Measurements from ENCODE around the gene GNB1.

The GNB1 gene

DNA sequence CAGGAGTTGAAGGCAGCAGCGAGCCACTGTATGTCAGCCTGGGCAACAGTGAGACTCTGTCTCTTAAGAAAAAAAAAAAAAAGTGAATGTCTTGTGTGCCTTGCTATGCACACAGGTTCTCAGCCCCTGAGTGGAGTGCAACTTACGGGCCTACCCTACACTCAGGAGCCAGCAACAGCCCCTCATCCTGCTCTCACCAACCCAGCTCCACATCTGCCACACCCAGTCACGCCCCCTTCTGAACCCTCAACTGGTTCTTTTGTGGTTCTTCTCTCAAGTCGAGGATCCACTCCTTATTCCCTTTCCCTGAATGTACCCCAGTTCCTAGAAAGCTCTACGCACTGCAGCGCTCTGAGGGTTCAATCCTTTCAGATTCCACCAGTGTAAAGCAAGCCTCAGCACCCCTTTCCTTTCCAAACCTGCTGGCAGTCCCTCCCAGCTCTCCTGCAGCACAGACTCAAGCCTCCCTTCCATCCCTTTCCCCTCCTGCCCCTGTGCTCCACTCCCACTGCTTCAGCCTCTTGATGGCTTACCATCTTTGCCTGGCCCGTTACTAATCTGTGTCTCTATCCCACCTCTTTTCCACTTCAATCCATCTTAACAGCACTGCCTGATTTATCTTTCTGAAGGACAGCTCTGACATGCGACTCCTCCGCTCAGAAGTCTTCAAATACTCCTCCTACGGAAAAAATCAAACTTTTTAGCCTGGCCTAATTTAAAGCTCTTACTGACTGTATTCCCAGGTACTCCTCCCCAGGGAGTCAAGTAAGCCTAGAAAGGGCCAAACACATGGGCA lies 38.1 kb downstream of the GNB1 start:
- CTCF ChIA-PET, result no interaction called here
- TF ChIP-seq L3MBTL2 (conservative IDR thresholded peaks at IDR 0.05) (no peak), SUZ12 (IDR thresholded peaks at IDR 0.05) (no peak), CTBP1 (IDR thresholded peaks at IDR 0.05; ENCODE audit: borderline replicate concordance) (no peak), FOXK2 (IDR thresholded peaks at IDR 0.05) (no peak), FOXM1 (IDR thresholded peaks at IDR 0.05; ENCODE audit: borderline replicate concordance) (no peak)
- POLR2A ChIA-PET, result interaction anchor here (1.3 kb wide), 1 partner anchor 74 kb away, joined by 3 read pairs; no protein-coding TSS in a partner anchor
- no peak for DNase-seq (ENCODE audit: extremely low spot score)

- DNase-seq (ENCODE audit: extremely low spot score), result no peak
- ChIA-PET POLR2A (interaction anchor here (0.7 kb wide), 1 partner anchor 66 kb away, joined by 3 read pairs; no protein-coding TSS in a partner anchor), CTCF (no interaction called here)
- no peak for TF ChIP-seq ELF4 (IDR thresholded peaks at IDR 0.05)
- TF ChIP-seq TARDBP (IDR thresholded peaks at IDR 0.05), result no peak
- no peak for TF ChIP-seq ARNT (IDR thresholded peaks at IDR 0.05)
- TF ChIP-seq L3MBTL2 (conservative IDR thresholded peaks at IDR 0.05), result no peak
- TF ChIP-seq SUZ12 (IDR thresholded peaks at IDR 0.05), result no peak
- no peak for TF ChIP-seq BHLHE40 (IDR thresholded peaks at IDR 0.05; ENCODE audit: borderline replicate concordance)
- no peak for TF ChIP-seq FOXA1 (IDR thresholded peaks at IDR 0.05)
- TF ChIP-seq ZNF384 (IDR thresholded peaks at IDR 0.05), result no peak
- no peak for TF ChIP-seq LEF1 (IDR thresholded peaks at IDR 0.05; ENCODE audit: borderline replicate concordance)
- TF ChIP-seq NFRKB (IDR thresholded peaks at IDR 0.05), result no peak
- no peak for TF ChIP-seq CTBP1 (IDR thresholded peaks at IDR 0.05; ENCODE audit: borderline replicate concordance)
- TF ChIP-seq FOXK2 (IDR thresholded peaks at IDR 0.05), result no peak
Observed at GRCh38 chr1:1847890-1848289, 43.0 kb downstream of the GNB1 start.

GRCh38 chr1:1847061-1847850 lies 43.6 kb downstream of the GNB1 start:
- no peak for DNase-seq (ENCODE audit: extremely low spot score)
- no peak for TF ChIP-seq NFRKB (IDR thresholded peaks at IDR 0.05)
- no peak for TF ChIP-seq LEF1 (IDR thresholded peaks at IDR 0.05; ENCODE audit: borderline replicate concordance)
- TF ChIP-seq L3MBTL2 (conservative IDR thresholded peaks at IDR 0.05), result no peak
- TF ChIP-seq ELF4 (IDR thresholded peaks at IDR 0.05), result no peak
- ChIA-PET POLR2A (no interaction called here), CTCF (no interaction called here)

DNA sequence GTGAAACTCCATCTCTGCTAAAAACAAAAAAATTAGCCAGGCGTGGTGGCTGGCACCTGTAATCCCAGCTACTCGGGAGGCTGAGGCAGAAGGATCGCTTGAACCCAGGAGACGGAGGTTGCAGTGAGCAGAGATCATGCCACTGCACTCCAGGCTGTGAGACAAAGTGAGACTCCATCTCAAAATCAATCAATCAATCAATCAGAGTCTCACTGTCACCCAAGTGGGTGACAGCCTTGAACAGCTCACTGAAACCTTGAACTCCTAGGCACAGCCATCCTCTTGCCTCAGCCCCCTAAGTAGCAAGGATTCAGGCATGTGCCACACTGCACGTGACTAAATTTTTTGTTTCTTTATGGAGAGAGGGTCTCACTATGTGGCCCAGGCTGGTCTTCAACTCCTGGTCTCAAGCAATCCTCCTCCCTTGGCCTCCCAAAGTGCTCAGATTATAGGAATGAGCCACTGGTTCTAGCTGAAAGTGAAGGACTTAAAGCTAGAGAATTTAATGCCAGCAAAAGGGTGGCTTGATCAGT lies 44.4 kb downstream of the GNB1 start:
- ChIA-PET CTCF (interaction anchor here (0.7 kb wide), 1 partner anchor 39 kb away, joined by 10 read pairs; no protein-coding TSS in a partner anchor), POLR2A (no interaction called here)
- TF ChIP-seq ZNF384 (IDR thresholded peaks at IDR 0.05) (no peak), PKNOX1 (IDR thresholded peaks at IDR 0.05) (0 out of 2 replicates have a peak, but pooled peaks have one; percentile 19), CTBP1 (IDR thresholded peaks at IDR 0.05; ENCODE audit: borderline replicate concordance) (no peak), L3MBTL2 (conservative IDR thresholded peaks at IDR 0.05) (no peak), ELF4 (IDR thresholded peaks at IDR 0.05) (no peak)
- DNase-seq (ENCODE audit: extremely low spot score), result no peak

DNA sequence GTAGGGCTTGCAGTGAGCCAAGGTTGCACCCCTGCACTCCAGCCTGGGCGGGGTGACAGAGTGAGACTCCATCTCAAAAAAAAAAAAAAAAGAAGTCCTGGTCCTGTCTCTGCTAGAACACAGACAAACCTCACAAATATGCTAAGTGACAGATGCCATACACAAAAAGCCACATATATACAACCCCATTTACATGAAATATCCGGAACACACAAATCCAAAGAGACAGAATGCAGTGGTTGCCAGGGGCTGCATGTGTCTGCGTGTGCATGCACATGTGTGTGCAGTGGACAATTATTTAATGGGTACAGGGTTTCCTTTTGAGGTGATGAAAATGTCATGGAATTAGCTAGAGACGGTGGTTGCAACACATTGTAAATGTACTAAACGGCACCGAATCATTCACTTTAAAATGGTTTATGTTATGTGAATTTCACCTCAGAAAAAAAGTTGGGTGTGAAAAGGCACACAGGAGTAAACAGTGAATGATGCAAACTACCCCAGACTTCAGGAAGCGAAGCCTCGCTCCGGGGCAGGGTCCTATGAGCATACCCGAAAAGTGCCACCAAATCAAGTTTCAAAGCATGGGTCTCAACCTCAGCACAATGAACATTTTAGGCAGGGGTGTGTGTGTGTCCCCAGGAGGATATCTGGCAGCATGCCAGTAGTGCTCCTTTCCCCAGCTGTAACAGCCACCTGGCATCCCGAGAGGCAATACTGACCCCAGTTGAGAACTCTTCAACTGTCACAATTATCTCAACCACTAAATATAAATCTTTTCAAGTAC lies 48.3 kb downstream of the GNB1 start:
- ChIA-PET POLR2A (no interaction called here), CTCF (no interaction called here)
- DNase-seq (ENCODE audit: extremely low spot score), result no peak
- no peak for TF ChIP-seq PKNOX1 (IDR thresholded peaks at IDR 0.05)

DNA sequence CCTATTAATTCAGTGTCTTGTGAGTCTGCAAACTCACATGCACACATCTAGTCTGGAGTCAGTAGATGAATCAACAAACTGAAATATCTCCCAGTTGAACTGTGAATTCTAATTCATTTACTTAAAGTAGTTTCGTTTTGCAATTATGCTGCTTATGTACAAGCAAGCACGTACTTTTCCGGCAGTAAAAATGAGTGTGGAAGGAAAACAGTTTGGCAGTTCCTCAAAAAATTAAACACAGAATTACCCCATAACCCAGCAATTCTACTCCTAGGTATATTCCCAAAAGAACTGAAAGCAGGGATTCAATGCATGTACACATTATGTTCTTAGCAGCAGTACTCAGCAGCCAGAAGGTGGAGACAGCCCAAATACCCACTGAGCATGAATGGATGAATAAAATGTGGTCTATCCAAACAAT lies 49.3 kb downstream of the GNB1 start:
- TF ChIP-seq SP1 (IDR thresholded peaks at IDR 0.05), result no peak
- ChIA-PET POLR2A (no interaction called here), CTCF (no interaction called here)

DNA sequence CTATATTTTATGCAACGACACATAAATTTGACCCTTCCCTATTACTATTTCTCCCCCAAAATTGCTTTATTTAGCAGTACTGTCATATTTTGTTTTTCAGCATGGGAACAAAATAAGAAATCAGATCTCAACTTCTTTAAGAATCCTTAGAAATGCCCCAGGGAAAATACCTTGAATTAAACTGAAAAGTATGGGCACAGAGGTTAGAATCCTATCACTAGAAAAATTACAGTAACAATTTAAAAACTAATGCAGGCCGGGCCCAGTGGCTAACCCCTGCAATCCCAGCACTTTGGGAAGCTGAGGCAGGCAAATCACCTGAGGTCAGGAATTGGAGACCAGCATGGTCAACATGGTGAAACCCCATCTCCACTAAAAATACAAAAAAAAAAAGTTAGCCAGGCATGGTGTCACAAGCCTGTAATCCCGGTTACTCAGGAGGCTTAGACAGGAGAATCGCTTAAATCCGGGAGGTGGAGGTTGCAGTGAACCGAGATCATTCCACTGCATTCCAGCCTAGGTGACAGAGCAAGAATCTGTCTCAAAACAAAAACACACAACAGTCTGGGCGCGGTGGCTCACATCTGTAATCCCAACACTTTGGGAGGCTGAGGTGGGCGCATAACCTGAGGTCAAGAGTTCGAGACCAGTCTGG lies 51.4 kb downstream of the GNB1 start:
- no peak for TF ChIP-seq LEF1 (IDR thresholded peaks at IDR 0.05; ENCODE audit: borderline replicate concordance)
- no peak for TF ChIP-seq PKNOX1 (IDR thresholded peaks at IDR 0.05)
- no peak for TF ChIP-seq ELF4 (IDR thresholded peaks at IDR 0.05)
- TF ChIP-seq ZNF384 (IDR thresholded peaks at IDR 0.05), result no peak
- TF ChIP-seq FOXA1 (IDR thresholded peaks at IDR 0.05), result no peak
- no peak for TF ChIP-seq FOXK2 (IDR thresholded peaks at IDR 0.05)
- no peak for TF ChIP-seq ARNT (IDR thresholded peaks at IDR 0.05)
- TF ChIP-seq TARDBP (IDR thresholded peaks at IDR 0.05), result no peak
- TF ChIP-seq HDGF (IDR thresholded peaks at IDR 0.05; ENCODE audit: borderline replicate concordance), result no peak
- no peak for TF ChIP-seq FOXM1 (IDR thresholded peaks at IDR 0.05; ENCODE audit: borderline replicate concordance)
- TF ChIP-seq BHLHE40 (IDR thresholded peaks at IDR 0.05; ENCODE audit: borderline replicate concordance), result no peak
- no peak for TF ChIP-seq SP1 (IDR thresholded peaks at IDR 0.05)
- no peak for TF ChIP-seq CTBP1 (IDR thresholded peaks at IDR 0.05; ENCODE audit: borderline replicate concordance)
- TF ChIP-seq NFRKB (IDR thresholded peaks at IDR 0.05), result no peak
- POLR2A ChIA-PET, result no interaction called here
- no peak for DNase-seq (ENCODE audit: extremely low spot score)
- CTCF ChIA-PET, result no interaction called here

More for the DNA sequence above, 49.3 kb downstream of the GNB1 start:
- no peak for DNase-seq (ENCODE audit: extremely low spot score)
